HepG2 (cell line): ENCODE measurements around the gene PIK3CB. TPM values are rescaled to one million over a fixed set of nuclear protein-coding genes. Genes with fewer than 3 reads are reported as not detected.

Experiments
- GATAD2A ChIP-seq: IDR thresholded peaks from 2 replicates; pipeline ENCODE4 v1.6.1; 2016
- HNF4A ChIP-seq: sonication (generic); formaldehyde crosslinking; IDR thresholded peaks from 2 replicates; pipeline ENCODE4 v1.4.0; 2020; ENCODE audit warnings: missing genetic modification reagents
- HOXD1 ChIP-seq: sonication (generic); formaldehyde crosslinking; IDR thresholded peaks from 2 replicates; pipeline ENCODE4 v1.5.0; 2020; ENCODE audit warnings: missing genetic modification reagents
- MXI1 ChIP-seq: IDR thresholded peaks from 3 replicates; pipeline ENCODE4 v1.6.1; 2012; ENCODE audit warnings: low read depth, low read length, inconsistent platforms, borderline replicate concordance
- NR2F6 ChIP-seq, 2 experiments: IDR thresholded peaks; 2 replicates each; pipeline ENCODE4 v1.6.1; 2016; ENCODE audit warnings: antibody characterized with exemption in 1 of 2, mild to moderate bottlenecking in 1 of 2
- SIX1 ChIP-seq: sonication (generic); formaldehyde crosslinking; IDR thresholded peaks from 2 replicates; pipeline ENCODE4 v1.4.0; 2020; ENCODE audit warnings: missing genetic modification reagents, borderline replicate concordance
- SMC3 ChIP-seq: IDR thresholded peaks from 2 replicates; pipeline ENCODE4 v1.6.1; 2011; ENCODE audit warnings: low read length, improper control_type of control experiment
- SNAPC2 ChIP-seq: sonication (generic); formaldehyde crosslinking; IDR thresholded peaks from 2 replicates; pipeline ENCODE4 v1.8.1; 2022; ENCODE audit warnings: mild to moderate bottlenecking, missing genetic modification reagents
- TBX2 ChIP-seq: sonication (generic); formaldehyde crosslinking; IDR thresholded peaks from 2 replicates; pipeline ENCODE4 v1.5.0; 2020; ENCODE audit warnings: missing genetic modification reagents, mild to moderate bottlenecking, borderline replicate concordance
- TP53 ChIP-seq: sonication (generic); formaldehyde crosslinking; conservative IDR thresholded peaks from 2 replicates; pipeline ENCODE4 v1.4.0; 2020; ENCODE audit warnings: missing genetic modification reagents
- ZC3H13 ChIP-seq: sonication (generic); formaldehyde crosslinking; IDR thresholded peaks from 2 replicates; pipeline ENCODE4 v1.8.1; 2023; ENCODE audit warnings: mild to moderate bottlenecking, missing genetic modification reagents, moderate library complexity
- ZNF253 ChIP-seq: sonication (generic); formaldehyde crosslinking; IDR thresholded peaks from 2 replicates; pipeline ENCODE4 v1.8.0; 2022; ENCODE audit warnings: mild to moderate bottlenecking, missing genetic modification reagents, borderline replicate concordance
- ZNF275 ChIP-seq: sonication (generic); formaldehyde crosslinking; IDR thresholded peaks from 2 replicates; pipeline ENCODE4 v1.8.0; 2022; ENCODE audit warnings: missing genetic modification reagents, mild to moderate bottlenecking, inconsistent platforms, borderline replicate concordance
- ZNF292 ChIP-seq: sonication (generic); formaldehyde crosslinking; IDR thresholded peaks from 2 replicates; pipeline ENCODE4 v1.8.1; 2022; ENCODE audit warnings: mild to moderate bottlenecking, low read depth, missing genetic modification reagents, borderline replicate concordance
- ZNF800 ChIP-seq: sonication (generic); formaldehyde crosslinking; IDR thresholded peaks from 2 replicates; pipeline ENCODE4 v1.4.0; 2020; ENCODE audit warnings: missing genetic modification reagents
- polyA plus RNA-seq, 8 experiments: library from polyadenylated mRNA; depleted of rRNA in 3 of 8; stranded (reverse) in 7 of 8; unstranded in 1 of 8; fragments of >200 nt; fragmentation: Illumina TruSeq in 4 of 8; extraction: Trizol in 4 of 8; gene quantifications; 2 replicates each; pipeline versions ENCODE4 v1.2.1 to v1.2.3, GENCODE V29; 2011 to 2016; ENCODE audit warnings: low read depth in 4 of 8, missing spikeins in 1 of 8, mixed read lengths in 1 of 8; ENCODE audit not compliant: insufficient read depth in 1 of 8
- total RNA-seq, 5 experiments: library from RNA; depleted of rRNA; stranded (reverse); fragments of >200 nt; fragmentation: Illumina TruSeq; extraction: Trizol; gene quantifications; 2 replicates each; pipeline ENCODE4 v1.2.3, GENCODE V29; 2016; ENCODE audit warnings: low read depth in 1 of 5
- TF ChIP-seq, protein P1 (sequence below): sonication (generic); formaldehyde crosslinking; IDR thresholded peaks from 2 replicates; pipeline ENCODE4 v1.9.0; 2021; ENCODE audit warnings: missing genetic modification reagents, mild to moderate bottlenecking, borderline replicate concordance
- TF ChIP-seq, protein P2 (sequence below): IDR thresholded peaks from 2 replicates; pipeline ENCODE4 v1.6.1; 2016; ENCODE audit warnings: low read depth
- TF ChIP-seq, protein P3 (sequence below): sonication (generic); formaldehyde crosslinking; IDR thresholded peaks from 2 replicates; pipeline ENCODE4 v1.4.0; 2020; ENCODE audit warnings: mild to moderate bottlenecking, missing genetic modification reagents

PIK3CB gene
- total and polyA plus RNA-seq, 2 of the 13 experiments (the other 11 are each of a cell fraction or from before 2014, with no cell fraction given), result 6.6 to 18.7 TPM

GRCh38 chr3:138849222-138849940 is 14.7 kb upstream of the PIK3CB start (continued):
- TF ChIP-seq ZNF275 (no peak), SNAPC2 (no peak), HNF4A (CRISPR knock-in tag) (peak; percentile 62), SMC3 (no peak), NR2F6 (IDR thresholded peaks at IDR 0.05) (no peak), NR2F6 (CRISPR knock-in tag; IDR thresholded peaks at IDR 0.05) (peak; percentile 19; the same call in 1 of the 2 replicates), GATAD2A (CRISPR knock-in tag) (peak; percentile 69), TP53 (no peak), ZNF253 (CRISPR knock-in tag) (no peak), SIX1 (CRISPR knock-in tag) (no peak), HOXD1 (no peak), ZNF292 (peak; percentile 65), ZC3H13 (CRISPR knock-in tag) (no peak), MXI1 (no peak), ZNF800 (no peak), TBX2 (no peak)
- TF ChIP-seq, protein P1, sequence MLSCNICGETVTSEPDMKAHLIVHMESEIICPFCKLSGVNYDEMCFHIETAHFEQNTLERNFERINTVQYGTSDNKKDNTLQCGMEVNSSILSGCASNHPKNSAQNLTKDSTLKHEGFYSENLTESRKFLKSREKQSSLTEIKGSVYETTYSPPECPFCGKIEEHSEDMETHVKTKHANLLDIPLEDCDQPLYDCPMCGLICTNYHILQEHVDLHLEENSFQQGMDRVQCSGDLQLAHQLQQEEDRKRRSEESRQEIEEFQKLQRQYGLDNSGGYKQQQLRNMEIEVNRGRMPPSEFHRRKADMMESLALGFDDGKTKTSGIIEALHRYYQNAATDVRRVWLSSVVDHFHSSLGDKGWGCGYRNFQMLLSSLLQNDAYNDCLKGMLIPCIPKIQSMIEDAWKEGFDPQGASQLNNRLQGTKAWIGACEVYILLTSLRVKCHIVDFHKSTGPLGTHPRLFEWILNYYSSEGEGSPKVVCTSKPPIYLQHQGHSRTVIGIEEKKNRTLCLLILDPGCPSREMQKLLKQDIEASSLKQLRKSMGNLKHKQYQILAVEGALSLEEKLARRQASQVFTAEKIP (CRISPR knock-in tag), result no peak
- TF ChIP-seq, protein P2, sequence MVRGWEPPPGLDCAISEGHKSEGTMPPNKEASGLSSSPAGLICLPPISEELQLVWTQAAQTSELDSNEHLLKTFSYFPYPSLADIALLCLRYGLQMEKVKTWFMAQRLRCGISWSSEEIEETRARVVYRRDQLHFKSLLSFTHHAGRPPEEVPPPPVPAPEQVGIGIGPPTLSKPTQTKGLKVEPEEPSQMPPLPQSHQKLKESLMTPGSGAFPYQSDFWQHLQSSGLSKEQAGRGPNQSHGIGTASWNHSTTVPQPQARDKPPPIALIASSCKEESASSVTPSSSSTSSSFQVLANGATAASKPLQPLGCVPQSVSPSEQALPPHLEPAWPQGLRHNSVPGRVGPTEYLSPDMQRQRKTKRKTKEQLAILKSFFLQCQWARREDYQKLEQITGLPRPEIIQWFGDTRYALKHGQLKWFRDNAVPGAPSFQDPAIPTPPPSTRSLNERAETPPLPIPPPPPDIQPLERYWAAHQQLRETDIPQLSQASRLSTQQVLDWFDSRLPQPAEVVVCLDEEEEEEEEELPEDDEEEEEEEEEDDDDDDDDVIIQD (CRISPR knock-in tag), result no peak
- TF ChIP-seq, protein P3, sequence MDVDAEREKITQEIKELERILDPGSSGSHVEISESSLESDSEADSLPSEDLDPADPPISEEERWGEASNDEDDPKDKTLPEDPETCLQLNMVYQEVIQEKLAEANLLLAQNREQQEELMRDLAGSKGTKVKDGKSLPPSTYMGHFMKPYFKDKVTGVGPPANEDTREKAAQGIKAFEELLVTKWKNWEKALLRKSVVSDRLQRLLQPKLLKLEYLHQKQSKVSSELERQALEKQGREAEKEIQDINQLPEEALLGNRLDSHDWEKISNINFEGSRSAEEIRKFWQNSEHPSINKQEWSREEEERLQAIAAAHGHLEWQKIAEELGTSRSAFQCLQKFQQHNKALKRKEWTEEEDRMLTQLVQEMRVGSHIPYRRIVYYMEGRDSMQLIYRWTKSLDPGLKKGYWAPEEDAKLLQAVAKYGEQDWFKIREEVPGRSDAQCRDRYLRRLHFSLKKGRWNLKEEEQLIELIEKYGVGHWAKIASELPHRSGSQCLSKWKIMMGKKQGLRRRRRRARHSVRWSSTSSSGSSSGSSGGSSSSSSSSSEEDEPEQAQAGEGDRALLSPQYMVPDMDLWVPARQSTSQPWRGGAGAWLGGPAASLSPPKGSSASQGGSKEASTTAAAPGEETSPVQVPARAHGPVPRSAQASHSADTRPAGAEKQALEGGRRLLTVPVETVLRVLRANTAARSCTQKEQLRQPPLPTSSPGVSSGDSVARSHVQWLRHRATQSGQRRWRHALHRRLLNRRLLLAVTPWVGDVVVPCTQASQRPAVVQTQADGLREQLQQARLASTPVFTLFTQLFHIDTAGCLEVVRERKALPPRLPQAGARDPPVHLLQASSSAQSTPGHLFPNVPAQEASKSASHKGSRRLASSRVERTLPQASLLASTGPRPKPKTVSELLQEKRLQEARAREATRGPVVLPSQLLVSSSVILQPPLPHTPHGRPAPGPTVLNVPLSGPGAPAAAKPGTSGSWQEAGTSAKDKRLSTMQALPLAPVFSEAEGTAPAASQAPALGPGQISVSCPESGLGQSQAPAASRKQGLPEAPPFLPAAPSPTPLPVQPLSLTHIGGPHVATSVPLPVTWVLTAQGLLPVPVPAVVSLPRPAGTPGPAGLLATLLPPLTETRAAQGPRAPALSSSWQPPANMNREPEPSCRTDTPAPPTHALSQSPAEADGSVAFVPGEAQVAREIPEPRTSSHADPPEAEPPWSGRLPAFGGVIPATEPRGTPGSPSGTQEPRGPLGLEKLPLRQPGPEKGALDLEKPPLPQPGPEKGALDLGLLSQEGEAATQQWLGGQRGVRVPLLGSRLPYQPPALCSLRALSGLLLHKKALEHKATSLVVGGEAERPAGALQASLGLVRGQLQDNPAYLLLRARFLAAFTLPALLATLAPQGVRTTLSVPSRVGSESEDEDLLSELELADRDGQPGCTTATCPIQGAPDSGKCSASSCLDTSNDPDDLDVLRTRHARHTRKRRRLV (CRISPR knock-in tag), result no peak
